HG03342 (cell line): ENCODE results near the gene CARD11.

Source experiments
- ATAC-seq: cut with Tn5 transposase; IDR thresholded peaks from one replicate; pipeline ENCODE4 v1.9.1; 2021; ENCODE audit warnings: mild to moderate bottlenecking, moderate library complexity; ENCODE audit not compliant: unreplicated experiment

Gene CARD11

DNA sequence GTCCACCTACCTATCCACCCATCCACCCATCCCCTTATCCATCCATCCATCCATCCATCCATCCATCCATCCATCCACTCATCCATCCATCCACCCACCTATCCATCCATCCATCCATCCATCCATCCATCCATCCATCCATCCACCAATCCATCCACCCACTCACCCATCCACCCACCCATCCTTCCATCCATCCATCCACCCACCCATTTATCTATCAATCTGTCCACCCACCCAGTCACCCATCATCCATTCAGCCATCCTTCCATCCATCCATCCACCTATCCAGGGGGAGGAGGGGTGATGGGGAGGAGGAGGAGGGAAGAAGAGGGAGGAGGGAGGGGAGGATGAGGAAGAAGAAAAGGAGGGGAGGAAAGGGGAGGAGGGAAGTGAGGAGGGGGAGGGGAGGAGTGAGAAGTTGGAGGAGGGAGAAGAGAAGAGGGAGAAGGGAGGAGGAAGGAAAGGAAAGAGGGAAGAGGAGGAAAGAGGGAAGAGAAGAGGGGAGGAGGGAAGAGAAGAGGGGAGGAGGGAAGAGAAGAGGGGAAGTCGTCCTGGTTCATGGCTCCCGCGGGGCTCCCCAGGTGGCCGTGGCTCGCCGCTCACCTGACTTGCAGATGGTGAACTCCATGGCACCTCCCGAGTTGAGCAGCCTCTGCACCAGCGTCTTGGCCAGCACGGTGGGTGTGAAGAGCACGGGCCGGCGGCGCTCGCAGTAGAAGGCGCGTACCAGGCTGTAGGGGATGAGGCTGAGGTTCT lies 130.8 kb downstream of the CARD11 start:
- no peak for ATAC-seq

DNA sequence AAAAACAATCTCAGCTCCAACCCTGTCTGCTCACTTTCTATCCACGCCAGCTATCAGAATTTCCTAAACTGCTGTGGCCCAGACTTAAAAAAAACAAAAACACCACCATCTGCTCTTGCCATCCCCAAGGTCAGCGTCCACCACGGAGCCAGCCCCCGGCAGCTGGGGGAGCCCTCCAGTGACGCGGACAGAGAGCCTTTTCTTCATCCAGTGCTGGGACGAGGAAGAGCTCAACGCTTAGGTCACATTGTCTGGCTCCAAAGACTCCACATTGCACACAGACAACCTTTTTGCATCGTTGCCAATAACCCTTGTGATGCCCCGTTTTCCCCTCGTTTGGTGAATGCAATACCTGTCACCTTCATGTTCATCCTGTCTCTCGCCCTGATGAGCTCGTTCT lies 132.2 kb downstream of the CARD11 start:
- ATAC-seq: no peak

DNA sequence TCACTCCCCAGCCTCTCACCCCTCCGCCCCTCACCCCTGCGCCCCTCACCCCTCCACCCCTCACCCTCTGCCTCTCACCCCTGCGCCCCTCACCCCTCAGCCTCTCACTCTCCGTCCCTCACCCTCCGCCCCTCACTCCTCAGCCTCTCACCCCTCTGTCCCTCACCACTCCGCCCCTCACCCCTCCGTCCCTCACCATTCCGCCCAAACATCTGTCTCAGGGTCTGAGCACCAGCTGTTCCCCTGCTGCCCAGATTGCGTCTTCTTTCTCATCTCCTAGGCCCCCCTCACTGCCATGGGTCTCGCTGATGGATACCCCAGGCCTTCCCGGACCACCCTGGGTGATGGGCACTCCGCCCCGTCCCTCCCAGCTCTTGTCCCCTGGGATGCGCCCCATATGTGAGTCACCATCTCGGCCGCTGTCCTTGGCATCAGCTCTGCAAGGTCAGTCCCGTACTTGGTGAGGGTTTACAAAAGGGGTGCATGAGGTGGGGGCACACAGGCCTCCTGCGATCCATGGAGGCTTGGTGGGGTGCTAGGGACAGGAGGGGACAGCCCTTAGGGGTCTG lies 134.1 kb downstream of the CARD11 start:
- ATAC-seq: no peak

DNA sequence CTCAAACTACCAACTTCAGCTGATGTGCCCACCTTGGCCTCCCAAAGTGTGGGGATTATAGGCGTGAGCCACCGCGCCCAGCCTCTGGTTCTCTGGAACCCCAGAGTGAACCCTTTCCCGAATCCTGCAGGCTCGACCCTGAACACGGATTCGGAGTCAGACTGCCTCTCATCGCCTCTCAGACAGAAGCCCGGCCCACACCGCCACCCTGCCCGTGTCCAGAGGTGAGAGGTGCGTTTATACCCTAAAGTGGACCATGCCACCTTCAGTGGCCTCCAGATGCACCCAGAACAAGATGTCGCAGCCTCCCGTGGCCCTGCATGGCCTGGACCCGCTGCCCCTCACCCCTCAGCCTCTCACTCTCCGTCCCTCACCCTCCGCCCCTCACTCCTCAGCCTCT lies 134.6 kb downstream of the CARD11 start:
- no peak for ATAC-seq

DNA sequence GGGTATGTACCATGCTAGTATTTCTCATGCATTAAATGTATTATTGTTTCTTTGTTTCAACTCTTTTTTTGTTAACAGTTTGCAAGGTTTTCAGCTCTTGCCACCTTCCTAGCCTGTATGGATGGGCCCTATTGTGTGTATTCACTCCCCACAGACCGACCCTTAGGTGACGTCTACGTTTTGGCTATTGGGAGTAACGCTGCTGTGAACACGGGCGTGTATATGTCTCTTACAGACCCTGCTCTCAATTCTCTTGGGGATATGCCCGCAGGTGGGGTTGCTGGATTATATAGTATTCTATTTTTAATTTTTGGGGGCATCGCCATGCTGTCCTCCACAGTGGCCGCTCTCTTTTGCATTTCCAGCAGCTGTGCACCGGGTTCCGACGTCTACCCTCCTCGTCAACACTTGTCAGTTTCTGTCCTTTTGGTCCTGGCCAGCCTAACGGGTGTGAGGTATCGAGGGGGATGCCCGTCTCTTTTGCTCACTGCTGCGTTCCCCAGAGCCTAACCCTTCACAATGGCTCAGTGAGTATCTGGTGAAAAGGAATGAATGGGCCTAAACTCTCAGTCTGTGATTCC lies 135.5 kb downstream of the CARD11 start:
- ATAC-seq: no peak

DNA sequence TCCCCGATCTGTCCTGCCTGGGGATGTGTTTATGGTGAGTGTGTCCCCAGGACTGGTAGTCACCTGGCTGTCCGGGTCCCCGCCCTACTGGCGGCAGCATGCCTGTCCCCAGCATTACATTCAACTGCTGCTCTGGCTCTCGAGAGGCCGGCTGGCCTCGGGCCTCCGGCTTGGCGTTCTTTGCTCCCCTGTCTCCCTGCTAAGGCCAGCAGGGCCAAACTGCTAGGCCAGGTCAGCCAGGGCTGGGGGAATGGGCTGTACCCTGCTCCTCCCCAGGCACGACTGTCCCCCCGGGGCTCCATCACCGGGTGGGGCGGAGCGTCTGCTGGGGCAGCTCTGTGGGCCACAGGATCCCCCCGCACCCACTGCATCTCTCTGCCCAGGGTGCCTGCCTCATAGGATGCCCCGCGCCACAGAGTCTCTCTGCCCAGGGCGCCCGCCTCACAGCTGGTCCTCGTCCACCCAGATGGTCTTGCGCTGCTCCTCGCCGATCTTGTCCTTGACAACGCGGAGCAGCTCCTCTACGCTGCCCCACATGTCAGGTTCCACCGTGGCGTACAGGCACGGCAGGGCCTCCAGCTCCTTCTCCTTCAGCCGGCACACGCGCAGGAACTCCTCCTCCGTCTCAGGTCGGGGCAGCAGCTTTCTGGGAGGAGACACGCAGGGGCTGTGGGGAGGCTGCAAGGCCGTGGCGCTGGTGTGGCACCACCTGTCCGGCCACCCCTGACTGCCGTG lies 137.3 kb downstream of the CARD11 start:
- ATAC-seq: no peak

DNA sequence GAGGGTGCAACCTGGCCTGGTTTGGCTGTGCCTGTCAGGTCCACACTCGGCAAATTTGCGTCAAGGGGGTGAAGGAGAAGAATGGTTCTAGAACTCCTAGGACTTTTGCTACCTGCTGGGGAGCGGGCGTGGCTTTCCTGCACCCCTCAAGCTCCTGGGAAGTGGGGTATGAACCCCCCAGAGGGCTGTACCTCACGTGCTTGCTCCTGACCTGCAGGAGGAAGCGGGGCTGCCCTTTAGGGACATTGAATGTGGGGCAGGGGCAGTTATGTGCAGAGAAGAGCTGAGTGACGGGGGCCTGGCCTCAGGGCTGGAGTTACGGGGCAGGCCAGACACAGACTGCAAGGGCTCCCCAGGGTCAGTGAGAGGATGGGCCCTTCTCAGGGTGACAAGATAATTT lies 138.2 kb downstream of the CARD11 start:
- ATAC-seq: no peak

DNA sequence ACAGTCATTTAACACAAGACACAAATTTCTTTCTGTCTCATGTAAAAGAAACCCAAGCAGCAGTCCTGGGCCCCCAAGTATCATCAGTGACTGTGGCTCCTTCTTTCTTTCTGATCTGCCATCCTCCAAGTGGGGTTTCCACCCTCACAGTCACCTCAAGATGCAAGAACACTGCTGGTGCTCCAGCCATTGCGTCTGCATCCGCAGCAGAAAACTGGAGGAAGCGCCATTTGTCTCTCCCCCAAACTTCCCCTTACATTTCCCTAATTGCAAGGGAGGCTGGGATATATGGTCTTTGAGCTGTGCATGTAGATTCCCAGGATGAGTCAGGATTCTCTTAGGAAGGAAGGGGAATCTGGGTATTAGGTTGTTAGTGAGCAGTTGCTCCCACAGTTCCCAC lies 138.6 kb downstream of the CARD11 start:
- no peak for ATAC-seq

DNA sequence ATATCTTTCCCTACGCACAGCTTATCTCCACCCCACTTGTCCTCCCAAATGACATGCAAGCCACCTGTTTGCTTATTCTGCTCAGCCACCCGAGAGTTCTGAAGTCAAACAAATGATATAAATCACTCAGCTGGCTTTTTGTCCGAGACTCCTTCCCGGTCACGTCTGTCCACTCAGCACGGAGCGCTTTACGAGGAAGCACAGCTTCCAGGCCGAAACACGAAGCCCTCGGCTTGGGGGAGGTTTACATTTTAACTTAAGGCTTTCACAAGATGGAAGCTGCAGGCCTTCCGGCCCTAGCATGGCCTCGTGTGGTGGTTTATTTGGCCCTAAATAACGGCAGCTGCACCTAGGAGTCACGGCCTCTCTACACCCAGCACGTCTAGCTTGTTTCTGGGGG lies 139.5 kb downstream of the CARD11 start:
- no peak for ATAC-seq

DNA sequence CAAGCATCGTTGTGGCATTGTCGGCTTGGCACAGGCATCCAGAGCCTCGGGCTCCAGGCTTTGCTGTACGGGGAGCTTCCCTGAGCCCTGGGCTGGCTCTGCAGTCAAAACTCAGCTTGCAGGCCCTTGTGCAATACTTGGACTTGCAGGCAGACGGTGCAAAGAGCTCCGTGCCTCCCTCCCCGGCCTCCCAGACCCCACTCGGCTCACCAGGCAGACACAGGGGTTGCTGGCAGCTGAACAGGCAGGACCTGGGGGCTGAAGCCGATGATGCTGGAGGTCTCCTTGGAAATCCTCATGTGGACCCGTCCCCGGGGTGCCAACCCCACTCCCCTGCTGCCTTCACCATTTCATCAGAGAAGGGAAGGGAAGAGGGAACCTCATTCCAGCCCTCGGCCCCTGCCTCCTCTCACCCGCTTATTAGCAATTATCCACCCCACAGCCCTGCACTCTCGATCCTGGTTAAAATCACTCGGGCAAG lies 139.9 kb downstream of the CARD11 start:
- no peak for ATAC-seq

DNA sequence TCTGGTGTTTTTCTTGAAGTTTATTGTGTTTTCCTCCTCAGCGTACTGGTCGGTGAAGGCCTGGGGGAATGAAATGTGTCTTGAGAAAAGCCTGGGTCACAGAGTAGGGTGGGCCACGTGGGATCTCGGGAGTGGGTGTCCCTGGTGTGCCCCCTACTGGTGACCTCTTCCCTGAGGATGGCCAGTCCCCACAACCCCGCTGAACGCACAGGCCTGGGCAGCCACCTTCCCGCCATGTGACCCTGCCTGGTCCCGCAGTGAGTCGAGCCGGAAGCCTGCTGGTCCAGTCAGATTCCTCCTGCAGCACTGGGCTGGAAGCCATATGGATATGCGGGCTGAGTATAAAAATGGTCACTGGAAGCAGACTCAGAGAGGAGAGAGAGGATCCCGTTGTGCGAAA lies 146.6 kb downstream of the CARD11 start:
- no peak for ATAC-seq

DNA sequence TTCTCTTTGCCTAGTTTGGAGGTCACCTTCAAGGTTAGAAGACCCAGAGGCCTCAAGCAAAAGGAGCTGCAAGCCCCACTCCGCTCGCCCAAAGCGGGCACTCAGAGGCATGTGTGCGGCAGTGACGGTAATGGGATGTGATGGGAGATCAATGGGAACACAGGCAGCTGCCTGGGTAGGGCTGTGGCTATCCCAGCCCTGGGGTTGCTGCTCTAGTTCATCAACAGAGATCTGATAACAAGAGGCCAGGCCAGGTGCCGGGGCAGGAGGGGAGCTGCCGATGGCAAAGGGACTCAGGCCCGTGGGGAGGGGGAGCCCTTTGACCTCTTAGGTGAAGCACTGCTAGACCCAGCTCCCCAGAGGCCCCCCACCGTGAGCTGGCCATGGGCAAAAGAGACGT lies 147.5 kb downstream of the CARD11 start:
- ATAC-seq: no peak

DNA sequence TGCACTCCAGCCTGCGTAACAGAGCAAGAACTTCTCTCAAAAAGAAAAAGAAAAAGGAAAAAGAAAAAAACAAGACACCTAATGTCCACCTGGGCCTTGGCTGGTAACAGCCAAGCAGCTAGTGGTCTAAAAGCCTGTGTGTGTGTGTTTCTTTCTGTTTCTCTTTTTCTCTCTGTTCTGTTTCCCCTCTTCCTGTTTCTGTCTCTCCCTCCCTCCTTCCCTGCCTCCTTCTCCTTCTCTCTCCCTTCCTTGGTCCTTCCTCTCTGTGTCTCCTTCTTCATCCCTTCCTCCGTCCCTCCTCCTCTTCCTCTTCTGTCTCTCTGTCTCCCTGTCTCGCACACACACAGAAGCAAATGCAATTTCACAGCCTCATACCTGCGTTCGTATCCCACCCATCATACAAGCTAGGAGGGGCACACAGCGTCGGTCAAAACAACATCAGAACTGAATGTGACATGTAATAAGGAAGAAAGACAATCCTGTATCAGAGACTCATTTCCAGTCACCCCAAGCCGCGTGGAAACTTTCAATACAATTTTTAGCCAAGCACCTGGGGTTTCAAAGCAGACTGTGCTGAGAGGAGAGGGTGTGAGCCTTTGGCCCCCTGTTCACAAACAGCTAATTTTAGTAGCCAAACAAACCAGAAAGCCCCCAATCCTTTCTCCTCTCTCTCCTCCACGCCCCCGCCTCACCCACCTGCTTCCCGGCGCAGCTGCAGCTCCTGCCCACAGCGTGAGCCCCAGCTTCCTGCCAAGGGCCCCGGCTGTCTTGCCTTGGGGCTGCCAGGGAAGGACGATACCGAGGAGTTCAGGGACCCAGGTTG lies 149.3 kb downstream of the CARD11 start:
- ATAC-seq: peak; percentile 69

DNA sequence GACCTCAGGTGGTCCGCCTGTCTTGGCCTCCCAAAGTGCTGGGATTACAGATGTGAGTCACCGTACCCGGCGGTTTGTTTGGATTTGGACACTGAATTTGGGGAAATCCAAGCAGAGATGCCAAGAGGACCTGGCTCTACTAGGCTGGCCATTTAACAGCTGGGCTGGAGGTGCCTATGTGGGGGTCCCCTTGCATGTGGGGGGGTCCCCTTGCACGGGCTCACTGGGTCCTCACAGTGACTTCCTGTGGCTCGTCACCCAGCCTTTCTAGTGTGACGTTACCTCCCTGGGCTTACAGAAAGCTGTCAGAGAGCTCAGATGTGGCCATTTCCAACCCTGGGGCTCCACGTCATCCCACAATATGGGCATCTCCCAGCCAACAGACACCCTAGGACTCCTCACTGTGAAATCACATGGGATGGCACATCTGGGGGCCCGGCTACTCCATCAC lies 150.2 kb downstream of the CARD11 start:
- no peak for ATAC-seq

DNA sequence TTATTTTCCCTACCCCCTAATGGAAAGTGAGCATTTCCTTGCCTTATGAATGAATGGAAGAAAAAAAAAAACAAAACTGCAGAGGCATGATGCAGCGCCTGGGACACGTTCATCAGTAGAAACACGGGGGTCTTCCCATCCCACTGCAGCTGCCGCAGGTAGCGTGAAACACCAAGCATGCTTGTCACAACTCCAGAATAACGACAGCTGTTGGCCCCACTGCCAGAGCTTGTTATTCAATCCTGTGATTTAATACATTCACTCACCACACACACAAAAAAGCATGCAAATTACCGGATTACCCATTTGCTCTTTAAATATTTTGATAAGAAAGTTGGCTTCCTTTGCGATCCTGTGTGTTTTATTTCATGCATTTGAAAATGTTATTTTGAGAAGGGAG lies 151.1 kb downstream of the CARD11 start:
- no peak for ATAC-seq

DNA sequence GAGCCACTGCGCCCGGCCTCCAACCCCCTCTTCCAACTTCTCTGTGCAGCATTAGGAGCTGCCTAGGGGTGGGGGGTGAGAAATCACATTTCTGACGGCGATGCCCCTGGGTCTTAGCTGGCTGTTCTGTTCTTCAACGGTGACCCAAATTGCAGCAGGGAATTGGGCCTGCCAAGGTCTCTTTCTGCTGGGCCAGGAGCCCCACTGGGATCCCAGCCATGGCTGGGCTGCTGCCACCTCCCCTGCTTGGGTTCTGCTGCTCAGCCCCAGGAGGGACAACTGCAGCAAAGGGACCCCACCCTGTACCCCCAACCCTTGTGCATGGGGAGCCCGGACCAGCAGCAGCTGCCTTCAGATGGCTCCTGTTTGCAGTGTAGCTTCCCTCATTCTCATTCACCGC lies 155.9 kb downstream of the CARD11 start:
- ATAC-seq: no peak

DNA sequence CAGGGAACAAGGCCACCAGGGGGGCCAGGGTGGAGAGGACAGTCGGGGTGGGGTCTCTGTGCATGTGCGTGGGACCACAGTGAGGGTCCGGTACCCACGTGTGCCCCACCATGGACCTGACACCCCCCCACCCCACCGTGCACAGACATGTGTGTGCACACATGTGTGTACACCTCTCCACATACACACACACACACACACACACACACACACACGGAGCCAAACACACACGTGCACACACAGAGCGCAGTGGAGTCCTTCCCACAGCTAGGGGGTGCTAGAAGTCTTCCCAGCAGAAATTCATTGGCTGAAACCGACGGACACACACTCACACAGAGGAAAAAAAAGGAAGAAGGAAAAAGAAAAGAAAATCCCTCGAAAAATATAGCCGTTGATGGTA lies 156.8 kb downstream of the CARD11 start:
- peak; percentile 59 for ATAC-seq

DNA sequence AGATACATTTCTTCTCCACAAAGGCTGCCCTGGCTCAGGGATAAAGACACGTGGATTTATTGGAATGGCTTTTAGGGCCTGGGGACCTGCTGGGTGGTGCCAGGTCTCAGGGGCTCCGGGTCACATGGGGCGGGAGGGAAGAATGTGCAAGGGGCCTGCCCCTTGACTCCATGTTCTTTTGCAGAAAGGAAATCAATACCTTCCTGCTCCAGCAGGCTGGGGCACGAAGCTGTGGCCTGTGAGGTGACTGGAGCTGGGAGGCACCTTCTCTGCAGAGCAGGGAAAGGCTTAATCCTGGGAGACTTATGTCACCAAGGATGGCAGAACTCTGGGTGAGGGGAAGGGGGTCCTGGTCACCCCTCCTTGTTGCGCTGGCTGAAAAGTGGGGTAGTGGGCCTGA lies 157.3 kb downstream of the CARD11 start:
- no peak for ATAC-seq

DNA sequence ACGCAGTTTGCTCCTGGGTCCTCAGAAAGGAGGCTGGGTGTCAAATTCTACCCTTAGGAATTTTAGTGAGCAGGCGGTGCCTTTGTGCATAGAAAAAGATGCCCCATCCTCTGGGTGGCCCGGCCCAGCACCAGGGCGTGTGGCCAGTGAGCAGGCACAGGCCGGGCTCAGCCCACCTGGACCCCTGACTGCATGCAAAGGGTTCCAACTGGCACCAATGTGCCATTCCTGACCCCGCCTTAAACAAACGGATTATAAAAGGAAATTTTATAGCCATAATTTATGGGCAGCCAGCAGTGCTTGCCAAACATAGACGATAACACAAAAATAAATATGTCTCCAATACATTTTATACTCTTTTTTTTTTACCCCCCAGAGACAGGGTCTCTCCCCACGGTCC lies 159.5 kb downstream of the CARD11 start:
- no peak for ATAC-seq

DNA sequence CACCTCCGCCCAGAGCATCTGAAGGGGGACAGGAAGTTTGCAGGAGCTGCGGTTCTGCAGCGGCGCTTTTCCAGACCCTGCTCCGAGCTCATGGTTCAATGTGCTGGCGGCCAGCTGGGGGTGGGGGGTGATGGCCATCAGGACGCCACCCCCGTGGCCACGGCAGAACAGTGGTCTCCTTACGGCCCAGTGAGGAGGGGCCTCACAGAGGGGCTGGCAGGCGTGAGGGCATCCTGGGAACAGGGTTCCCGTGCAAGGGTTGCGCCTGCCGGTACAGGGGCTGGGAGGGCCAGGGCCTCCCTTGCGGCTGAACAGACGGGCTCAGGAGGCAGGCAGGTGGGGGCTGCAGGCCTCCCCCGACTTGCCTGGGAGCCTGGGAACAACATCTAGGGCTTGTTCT lies 160.6 kb downstream of the CARD11 start:
- no peak for ATAC-seq

DNA sequence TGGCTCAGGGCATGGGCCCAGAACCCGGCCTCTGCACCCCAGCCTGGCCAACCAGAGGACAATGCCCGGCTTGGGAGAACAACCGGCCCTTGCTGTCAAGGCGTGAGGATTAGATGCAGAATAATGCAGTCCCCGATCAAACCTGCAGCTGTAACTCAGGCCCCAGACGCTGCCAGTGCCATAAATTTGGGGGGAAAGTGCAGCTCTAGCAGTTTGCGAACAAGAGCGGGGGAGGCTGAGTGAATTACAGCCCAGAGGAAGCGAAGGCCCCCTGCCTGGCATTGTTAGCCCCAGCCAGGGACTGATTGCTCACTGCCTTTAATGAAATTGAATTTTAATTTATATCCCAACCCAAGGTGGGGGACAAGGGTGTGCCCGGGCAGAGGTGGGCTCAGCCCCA lies 161.6 kb downstream of the CARD11 start:
- no peak for ATAC-seq
